Heart left ventricle (tissue), 16 donors: Measurements from ENCODE around the gene ASIC2. TPM values are rescaled to one million over a fixed set of nuclear protein-coding genes. Genes with fewer than 3 reads are reported as not detected.
A peak's percentile ranks its signal among the peaks of the same experiment; 100 is the strongest.

Experiments
- ATAC-seq, 4 donors: fragments of 200-7000 bp; cut with Tn5 transposase; one replicate each; pipeline ENCODE4 v1.9.1; 2020 to 2022; ENCODE audit warnings: moderate library complexity in 4 of 4, mild to moderate bottlenecking in 3 of 4, moderate number of reproducible peaks in 1 of 4
- DNase-seq, 5 donors: peaks; one replicate each; pipeline ENCODE4 v3.0.0-alpha.2; 2020
- H3K27ac ChIP-seq, 12 donors: fragments of 200-600 bp; sonication (generic) in 4 of 12; one replicate each; pipeline versions ENCODE4 v1.5.0 to v1.8.0; 2016 to 2022; ENCODE audit warnings: mild to moderate bottlenecking in 2 of 12
- H3K27me3 ChIP-seq, 9 donors: fragments of 200-600 bp; sonication (generic) in 2 of 9; one replicate each; pipeline versions ENCODE4 v1.5.1 to v1.8.0; 2016 to 2022; ENCODE audit warnings: mild to moderate bottlenecking in 3 of 9
- H3K36me3 ChIP-seq, 9 donors: fragments of 200-600 bp; sonication (generic) in 2 of 9; one replicate each; pipeline versions ENCODE4 v1.5.0 to v1.8.0; 2018 to 2022; ENCODE audit warnings: mild to moderate bottlenecking in 2 of 9
- H3K4me1 ChIP-seq, 12 donors: fragments of 200-600 bp; sonication (generic) in 4 of 12; one replicate each; pipeline versions ENCODE4 v1.5.0 to v1.8.0; 2016 to 2022; ENCODE audit warnings: mild to moderate bottlenecking in 3 of 12
- H3K4me3 ChIP-seq, 12 donors: fragments of 200-600 bp; sonication (generic) in 4 of 12; one replicate each; pipeline versions ENCODE4 v1.5.0 to v1.8.0; 2017 to 2022; ENCODE audit warnings: mild to moderate bottlenecking in 9 of 12, moderate library complexity in 4 of 12
- H3K9me3 ChIP-seq, 12 donors: fragments of 200-600 bp; sonication (generic) in 4 of 12; one replicate each; pipeline versions ENCODE4 v1.5.0 to v1.8.0; 2016 to 2022; ENCODE audit warnings: mild to moderate bottlenecking in 1 of 12
- POLR2A ChIP-seq, 2 donors: fragments of 450-650 bp; IDR thresholded peaks; one replicate each; pipeline ENCODE4 v1.6.1; 2017; ENCODE audit warnings: antibody characterized with exemption in 2 of 2, mild to moderate bottlenecking in 2 of 2, moderate library complexity in 2 of 2
- WGBS, 4 donors: extraction: QIAGEN DNeasy Blood & Tissue Kit in 2 of 4; methylation state at CpG; one replicate each; pipeline versions ENCODE4 v1.1.5 to v1.1.7; 2013 to 2018; 5-methylcytosine and 5-hydroxymethylcytosine counted together
- intact Hi-C, 10 donors: fragments of 100-400 bp; cut with DNase I; formaldehyde crosslinking; loops; one replicate each; pipeline versions ENCODE4 v1.11.1 to v1.14.2; 2022
- polyA plus RNA-seq, 2 donors: library from polyadenylated mRNA; stranded (reverse); fragments of 200-250 nt; gene quantifications; one replicate each; pipeline ENCODE4 v1.2.3, GENCODE V29; 2013
- total RNA-seq, 9 donors: library from RNA; depleted of rRNA in 2 of 9; stranded (reverse); fragments of >200 nt in 2 of 9; fragmentation: NEBNext Ultra II Directional in 3 of 9; extraction: Animal tissue kit (Norgen Biotek cat#: 25700) in 3 of 9; gene quantifications; one replicate each; pipeline versions ENCODE4 v1.1.0 to v1.2.4, GENCODE V29; 2016 to 2023
- TF ChIP-seq, protein P1 (sequence below), 12 donors: fragments of 200-600 bp; sonication (generic) in 4 of 12; IDR thresholded peaks; one replicate each; pipeline versions ENCODE4 v1.5.0 to v1.8.0; 2018 to 2022; ENCODE audit warnings: antibody characterized with exemption in 12 of 12, mild to moderate bottlenecking in 5 of 12
- donor health status: ischemic (EF 13 %, LVEDD 7.1; RV severe dilation, severe dysfunction).
- donor health status: healthy with polysubstance abuse.
- donor health status: DM: no; HTN: yes; CAD: no.
- donor health status: DM: no; HTN: no; CAD: no.
- donor health status: ischemic (EF 25% LVEDD 6.9; RV normal size, moderate dysfunction).
- donor health status: ischemic (EF 25% LVEDD 5.7; RV mildly dilated, moderate dysfunction).
- donor health status: healthy.
- donor health status: DM: yes; HTN: yes; CAD: no.
- donor health status: ischemic (EF 35%, LVEDD 5.7; RV mildly dilated, moderate dysfunction).
- donor health status: nonischemic (EF 11% LVEDD 7.7; RV severe dilation, severe dysfunction).
- donor health status: DM: yes; HTN: yes; CAD: no.
- donor health status: PGD.
- donor health status: ischemic (EF 29% LVEDD 5.4; RV normal size, mild dysfunction).
- donor health status: nonischemic (EF 23%, LVEDD 6.1; RV moderate dilation, normal function).

ASIC2 gene
- total and polyA plus RNA-seq, 11 donors: 1.1 TPM; not detected in 10

DNA sequence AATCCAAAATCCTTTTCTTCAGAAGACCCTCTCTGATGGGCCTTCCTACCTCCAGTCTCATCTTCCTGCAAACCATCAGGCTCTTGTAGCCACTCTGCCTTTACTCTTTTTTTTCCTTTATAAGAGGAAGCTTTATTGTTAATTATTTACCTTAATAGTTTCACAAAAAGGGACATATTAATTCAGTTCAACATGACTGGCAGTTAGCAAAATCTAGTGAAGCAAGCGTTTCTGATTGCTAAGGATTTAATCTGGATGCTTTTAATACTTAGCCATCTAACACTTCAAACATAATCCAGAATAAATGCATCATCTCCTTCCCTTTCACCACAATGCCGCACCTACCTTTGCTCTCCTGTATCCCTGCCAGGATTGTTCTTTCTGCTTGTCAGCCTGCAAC is 239.4 kb downstream of the ASIC2 start:
- intact Hi-C loops: no loop called here
- TF ChIP-seq, protein P1, sequence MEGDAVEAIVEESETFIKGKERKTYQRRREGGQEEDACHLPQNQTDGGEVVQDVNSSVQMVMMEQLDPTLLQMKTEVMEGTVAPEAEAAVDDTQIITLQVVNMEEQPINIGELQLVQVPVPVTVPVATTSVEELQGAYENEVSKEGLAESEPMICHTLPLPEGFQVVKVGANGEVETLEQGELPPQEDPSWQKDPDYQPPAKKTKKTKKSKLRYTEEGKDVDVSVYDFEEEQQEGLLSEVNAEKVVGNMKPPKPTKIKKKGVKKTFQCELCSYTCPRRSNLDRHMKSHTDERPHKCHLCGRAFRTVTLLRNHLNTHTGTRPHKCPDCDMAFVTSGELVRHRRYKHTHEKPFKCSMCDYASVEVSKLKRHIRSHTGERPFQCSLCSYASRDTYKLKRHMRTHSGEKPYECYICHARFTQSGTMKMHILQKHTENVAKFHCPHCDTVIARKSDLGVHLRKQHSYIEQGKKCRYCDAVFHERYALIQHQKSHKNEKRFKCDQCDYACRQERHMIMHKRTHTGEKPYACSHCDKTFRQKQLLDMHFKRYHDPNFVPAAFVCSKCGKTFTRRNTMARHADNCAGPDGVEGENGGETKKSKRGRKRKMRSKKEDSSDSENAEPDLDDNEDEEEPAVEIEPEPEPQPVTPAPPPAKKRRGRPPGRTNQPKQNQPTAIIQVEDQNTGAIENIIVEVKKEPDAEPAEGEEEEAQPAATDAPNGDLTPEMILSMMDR (IDR thresholded peaks at IDR 0.05): no peak
- TF ChIP-seq POLR2A (IDR thresholded peaks at IDR 0.05): no peak
- Histone ChIP-seq H3K9me3 (no peaks in the 10 kb centered on the region), H3K4me3 (no peak overlapping the region), H3K27me3 (peaks cover 0 to 21% (median 0%) of the 10 kb centered on the region in 9 donors), H3K4me1 (peaks cover 0 to 11% (median 1%) of the 10 kb centered on the region in 12 donors), H3K36me3 (no peaks in the 10 kb centered on the region), H3K27ac (no peak overlapping the region)
- DNase-seq: no peak
- no peak for ATAC-seq
- 86 to 95% (median 90%) methylated on average over 2 of the region's 2 CpGs for WGBS, 4 donors

DNA sequence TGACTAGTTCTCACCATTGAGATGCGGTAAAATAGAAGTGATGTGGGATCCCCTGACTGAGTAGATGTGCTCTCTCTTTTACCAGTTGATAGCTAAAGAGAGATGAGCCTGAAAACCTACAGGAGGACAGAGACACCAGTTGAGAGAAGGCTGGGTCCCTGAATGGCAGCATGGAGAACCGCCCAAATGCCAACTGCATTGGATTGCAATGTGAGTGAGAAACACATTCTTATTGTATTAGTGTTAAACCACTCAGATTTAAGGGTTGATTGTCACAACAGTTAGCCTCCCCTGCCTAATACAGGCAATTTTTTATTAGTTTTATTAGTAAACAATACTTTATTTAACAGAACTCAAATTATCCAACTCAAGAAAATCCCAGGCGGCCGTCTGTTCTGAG is 240.2 kb downstream of the ASIC2 start:
- no peak overlapping the region for H3K4me3 ChIP-seq
- H3K9me3 ChIP-seq: no peaks in the 10 kb centered on the region
- peaks cover 0 to 21% (median 0%) of the 10 kb centered on the region in 9 donors for H3K27me3 ChIP-seq
- TF ChIP-seq, protein P1 (IDR thresholded peaks at IDR 0.05): no peak
- DNase-seq: no peak
- 86 to 92% (median 90%) methylated on average over 4 of the region's 4 CpGs for WGBS, 4 donors
- intact Hi-C loops: no loop called here
- ATAC-seq: no peak
- no peaks in the 10 kb centered on the region for H3K36me3 ChIP-seq
- H3K4me1 ChIP-seq: peaks cover 0 to 11% (median 1%) of the 10 kb centered on the region in 12 donors
- no peak overlapping the region for H3K27ac ChIP-seq

DNA sequence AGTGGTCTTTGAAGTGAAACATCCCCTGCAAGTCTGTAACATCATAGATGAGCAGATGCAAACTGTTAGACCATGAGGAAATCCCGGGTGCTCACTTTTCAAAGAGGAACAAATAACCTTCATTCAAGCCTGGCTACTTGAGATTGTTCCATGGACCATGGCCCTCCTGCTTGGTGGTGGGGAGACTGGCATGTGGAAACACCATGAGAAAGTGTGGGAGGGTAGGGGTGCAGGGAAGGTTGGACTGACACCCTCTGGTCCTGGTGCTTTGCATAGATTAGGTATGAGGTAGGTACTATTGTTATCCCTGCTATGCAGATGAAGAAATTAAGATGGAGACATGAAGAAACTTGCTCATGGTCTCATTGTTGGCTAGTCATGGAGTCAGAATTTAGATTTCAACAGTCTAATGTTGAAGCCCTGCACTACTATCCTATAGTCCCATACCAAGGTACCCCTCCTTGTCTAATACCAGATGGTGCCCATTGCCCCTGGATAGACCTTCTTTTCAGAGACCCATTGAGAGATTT is 242.4 kb downstream of the ASIC2 start:
- Histone ChIP-seq H3K36me3 (no peaks in the 10 kb centered on the region), H3K27me3 (peaks cover 0 to 21% (median 0%) of the 10 kb centered on the region in 9 donors), H3K27ac (no peak overlapping the region), H3K4me1 (peaks cover 0 to 6% (median 1%) of the 10 kb centered on the region in 12 donors), H3K9me3 (no peaks in the 10 kb centered on the region), H3K4me3 (no peak overlapping the region)
- ATAC-seq: no peak
- TF ChIP-seq, protein P1 (IDR thresholded peaks at IDR 0.05): no peak
- TF ChIP-seq POLR2A (IDR thresholded peaks at IDR 0.05): no peak
- intact Hi-C loops: no loop called here
- DNase-seq: no peak
- 70 to 82% (median 76%) methylated on average over 1 of the region's 1 CpG for WGBS, 4 donors

DNA sequence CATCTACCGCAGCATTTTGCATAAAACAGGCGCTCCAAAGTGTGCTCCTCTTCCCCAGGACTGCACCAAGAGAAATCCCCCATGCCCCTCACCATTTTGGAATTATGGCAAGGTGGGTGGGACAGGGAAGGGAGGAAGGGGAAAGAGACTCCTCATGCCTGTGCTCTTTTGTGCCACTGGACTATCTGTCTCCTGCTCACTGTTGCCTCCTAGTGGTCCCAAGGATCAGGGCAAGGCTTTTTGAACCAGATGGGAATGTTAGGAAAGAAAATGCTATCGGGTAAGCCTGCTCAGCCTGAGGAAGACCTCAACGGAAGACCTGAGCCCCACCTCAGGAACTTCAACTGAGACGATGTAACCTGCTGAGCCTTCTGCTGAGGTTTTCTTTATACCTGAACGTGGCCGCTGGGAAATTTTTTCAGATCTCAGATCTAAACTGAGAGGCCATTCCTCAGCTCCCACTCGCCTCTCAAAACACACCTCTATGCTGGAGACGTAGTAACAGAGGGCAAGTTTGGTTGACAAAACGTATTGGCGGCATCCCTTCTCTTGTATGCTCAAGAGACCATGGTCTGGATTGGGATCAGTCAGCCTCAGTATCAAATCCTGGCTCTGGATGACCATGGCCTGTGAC is 243.2 kb downstream of the ASIC2 start:
- intact Hi-C loops: loop anchor here in 5 of 10 donors (10.0 kb wide), 4 partner anchors 55 to 705 kb away; no protein-coding TSS in a partner anchor
- H3K4me1 ChIP-seq: peaks cover 0 to 1% (median 0%) of the 10 kb centered on the region in 12 donors
- H3K27ac ChIP-seq: no peak overlapping the region
- no peak for TF ChIP-seq POLR2A (IDR thresholded peaks at IDR 0.05)
- TF ChIP-seq, protein P1 (IDR thresholded peaks at IDR 0.05): peak; percentile 59 to 84 (median 76)
- WGBS, 4 donors: 51 to 62% (median 54%) methylated on average over 11 of the region's 11 CpGs
- H3K36me3 ChIP-seq: no peaks in the 10 kb centered on the region
- peaks cover 0 to 21% (median 0%) of the 10 kb centered on the region in 9 donors for H3K27me3 ChIP-seq
- no peak overlapping the region for H3K4me3 ChIP-seq
- DNase-seq (peak in 3 of 5 donors; percentile 21 to 42 (median 34)), ATAC-seq (no peak)
- H3K9me3 ChIP-seq: no peaks in the 10 kb centered on the region
